Glomerular visceral epithelial cell (primary cell): ENCODE measurements around the gene BCORL1.

ENCODE experiments used
- DNase-seq: peaks from one replicate; pipeline ENCODE4 v3.0.0-alpha.2; 2016; ENCODE audit errors: extremely low spot score

Gene BCORL1

DNA sequence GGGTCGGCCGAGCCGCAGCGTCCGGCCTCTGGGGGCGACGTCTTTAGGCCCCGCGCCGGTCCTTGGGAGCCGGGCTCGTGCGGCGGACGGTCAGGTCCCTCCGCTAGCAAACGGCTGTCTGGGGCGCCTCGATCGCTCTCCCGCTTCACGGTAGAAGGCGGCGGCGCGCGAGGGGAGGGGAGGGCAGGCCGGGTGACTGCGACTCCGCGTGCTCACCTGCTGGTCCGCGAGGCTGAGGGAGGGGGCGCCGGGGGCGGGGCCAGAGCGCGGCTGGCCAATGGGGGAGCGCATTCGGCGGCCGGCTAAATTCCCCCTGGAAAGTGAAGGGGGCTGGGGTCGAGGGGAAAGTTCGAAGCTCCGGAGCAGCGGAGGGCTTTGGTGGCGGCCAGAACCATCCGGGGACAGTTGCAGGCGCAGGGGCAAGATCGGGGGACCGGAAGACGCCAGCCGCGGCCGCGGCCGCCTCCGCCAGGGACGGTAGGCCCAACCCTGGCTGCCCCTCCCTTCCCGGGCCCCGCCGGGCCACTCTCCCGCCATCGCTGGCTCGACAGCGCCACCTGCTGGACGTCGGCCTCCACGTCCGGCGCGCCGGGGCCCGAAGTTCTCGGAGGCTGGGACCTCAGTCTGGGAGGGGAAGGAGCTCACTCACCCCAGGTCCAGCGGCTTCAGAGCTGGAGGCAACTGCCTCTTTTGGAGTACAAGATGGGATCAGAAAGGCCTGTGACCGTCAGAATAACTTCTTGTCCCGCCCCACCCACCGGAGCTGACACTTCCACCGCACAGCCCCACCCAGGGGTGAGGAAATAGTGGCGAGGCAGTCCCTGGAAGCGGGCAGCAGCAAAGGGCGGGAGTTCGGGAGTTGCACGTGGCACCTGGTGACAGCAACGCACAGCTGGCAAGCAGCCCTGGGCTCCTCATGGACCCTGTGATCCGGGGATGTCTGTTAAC is 78.0 kb downstream of the BCORL1 start:
- peak; percentile 71 for DNase-seq

DNA sequence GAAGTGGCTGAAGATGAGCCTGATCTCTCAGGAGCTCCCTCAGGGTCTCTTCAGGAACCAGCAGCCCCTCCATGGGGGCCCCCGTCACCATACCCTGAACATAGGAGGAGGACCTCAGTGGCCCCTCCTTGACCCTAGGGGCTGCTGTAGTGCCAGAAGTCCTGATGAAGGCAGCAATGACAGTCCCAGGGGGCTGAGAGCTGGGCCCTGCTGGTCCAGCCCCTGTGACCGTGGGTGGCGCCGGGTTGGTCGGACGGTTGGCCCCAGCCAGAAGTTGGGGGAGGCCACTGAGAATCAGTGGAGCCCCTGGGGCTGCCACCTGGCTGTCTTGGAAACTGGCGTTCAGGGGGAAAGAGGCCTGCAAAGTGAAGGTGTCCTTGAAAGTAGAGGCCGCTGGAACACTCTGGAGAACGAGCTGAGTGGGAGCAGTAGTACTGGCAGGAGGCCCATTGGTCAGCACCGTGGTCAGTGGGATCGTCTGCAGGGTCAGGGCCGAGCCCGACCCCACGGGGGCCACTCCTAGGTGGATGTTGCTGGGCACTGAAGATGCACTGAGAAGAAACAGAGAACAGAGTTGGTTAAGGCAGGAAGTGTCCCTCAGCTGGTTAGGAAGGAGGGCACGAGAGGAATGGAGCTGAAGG is 84.7 kb downstream of the BCORL1 start:
- no peak for DNase-seq

DNA sequence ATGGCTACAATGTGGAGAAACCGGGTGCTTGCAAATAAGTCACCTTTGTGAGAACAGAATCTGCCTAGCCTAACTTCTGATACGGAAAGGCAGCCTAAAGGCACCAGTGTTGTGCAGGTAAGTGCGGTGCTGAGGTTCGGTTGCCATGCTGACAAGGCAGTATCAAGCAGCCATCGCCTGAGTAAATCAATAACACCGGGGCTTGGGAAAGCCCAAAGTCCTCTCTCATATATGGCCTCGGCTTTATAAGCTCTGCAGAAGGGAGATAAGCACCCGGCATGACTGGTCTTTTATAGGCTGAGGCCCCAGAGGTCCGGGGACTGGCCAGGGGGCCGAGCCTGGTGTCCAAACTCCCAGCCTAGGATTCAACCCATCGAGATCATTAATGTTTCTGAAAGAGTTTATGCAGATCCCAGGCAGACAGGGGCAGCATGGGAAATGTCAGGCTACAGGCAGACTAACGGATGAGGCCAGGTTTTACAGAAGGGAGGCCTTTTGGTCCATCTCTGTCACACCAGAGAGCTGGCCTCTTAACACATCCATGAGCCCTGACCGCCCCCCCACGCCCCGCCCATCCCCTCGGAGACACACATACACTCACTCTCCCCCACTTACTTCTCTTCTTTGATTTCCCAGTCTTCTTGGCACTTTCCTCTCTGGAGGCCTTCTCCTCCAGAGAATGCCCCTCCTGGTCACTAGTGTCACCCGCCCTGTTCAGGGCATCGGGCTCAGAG is 89.3 kb downstream of the BCORL1 start:
- DNase-seq = no peak

DNA sequence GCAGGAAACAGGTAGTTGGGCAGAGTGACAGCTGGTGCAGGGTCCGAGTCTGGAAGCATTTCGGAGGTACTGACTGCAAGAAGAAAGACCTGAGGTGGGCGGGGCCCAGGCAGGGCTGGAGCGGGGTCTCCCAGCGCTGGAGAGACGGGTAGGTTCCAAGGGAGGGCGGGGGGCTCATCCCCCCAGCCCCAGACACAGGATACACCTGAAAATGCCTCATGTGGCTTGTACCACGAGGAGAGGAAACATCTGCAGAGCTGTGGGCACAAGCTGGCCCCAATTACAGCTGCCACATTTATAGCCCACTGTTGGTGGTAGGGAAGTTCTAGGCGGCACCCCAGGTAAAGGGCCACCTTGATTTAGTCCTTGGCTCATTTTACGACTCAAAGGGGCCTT is 89.9 kb downstream of the BCORL1 start:
- no peak for DNase-seq

DNA sequence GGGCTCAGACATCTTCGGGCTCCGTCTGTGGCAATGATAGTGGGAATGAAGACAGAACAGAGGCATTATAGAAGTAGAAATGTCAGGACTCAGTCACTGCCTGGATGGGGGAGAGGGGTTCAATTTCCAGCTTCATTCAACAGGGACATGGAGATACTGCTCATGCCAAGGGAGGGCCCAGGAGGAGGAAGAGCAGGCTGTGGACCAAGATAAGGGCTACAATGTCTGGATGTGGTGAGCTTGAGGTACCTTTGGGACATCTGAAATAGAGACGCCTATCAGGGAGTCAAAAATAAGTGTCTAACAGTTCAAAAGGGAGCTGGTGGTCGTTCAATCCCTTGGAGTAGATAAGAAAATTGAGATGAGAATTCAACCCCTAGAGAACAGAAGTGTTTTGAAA is 93.3 kb downstream of the BCORL1 start:
- DNase-seq = no peak

DNA sequence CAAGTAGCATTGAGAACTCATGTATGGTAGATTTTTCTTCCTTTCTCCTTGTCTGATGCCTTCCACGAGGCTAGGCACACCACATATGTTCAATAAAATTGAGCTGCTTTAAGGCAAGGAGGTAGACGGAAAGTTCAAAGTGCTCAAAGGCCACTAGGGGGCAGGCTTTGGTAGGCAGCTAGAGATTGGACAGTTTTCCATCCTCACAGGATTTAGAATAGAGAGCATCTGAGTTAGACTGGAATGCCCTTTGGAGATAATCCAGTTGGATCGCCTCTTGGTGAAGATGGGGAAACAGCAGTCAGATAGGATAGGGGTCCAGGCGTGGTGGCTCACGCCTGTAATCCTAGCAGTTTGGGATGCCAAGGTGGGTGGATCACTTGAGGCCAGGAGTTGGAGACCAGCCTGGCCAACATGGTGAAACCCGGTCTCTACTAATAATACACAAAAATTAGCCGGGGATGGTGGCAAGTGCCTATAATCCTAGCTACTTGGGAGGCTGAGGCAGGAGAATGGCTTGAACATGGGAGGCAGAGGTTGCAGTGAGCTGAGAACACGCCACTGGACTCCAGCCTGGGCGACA is 97.5 kb downstream of the BCORL1 start:
- peak; percentile 63 for DNase-seq

DNA sequence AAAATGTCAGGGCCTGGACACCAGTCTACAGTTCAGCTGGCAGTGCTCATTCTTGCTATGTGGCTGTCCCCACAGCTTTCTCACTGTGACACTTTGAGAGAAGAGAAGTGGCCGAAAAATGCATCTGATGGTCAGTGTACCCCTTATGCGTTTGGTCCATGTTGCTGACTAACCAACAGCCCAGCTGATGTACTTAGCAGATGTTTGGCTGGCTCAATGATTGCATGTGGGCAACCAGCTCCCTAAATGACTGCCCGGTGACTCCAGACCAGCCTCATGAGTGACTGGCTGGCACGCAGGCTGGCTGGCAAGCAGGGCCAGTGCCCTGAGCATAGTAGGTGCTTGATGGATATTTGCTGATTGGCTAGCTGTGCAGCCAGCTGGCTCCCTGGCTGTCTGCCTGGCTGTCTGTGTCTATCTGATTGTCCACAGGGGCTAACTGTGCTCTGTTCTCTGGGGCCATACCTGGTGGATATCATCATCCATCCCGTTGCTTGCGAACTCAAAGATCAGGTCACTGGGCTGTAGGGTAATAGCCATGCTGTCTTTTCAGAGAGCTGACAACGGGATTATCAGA is 98.4 kb downstream of the BCORL1 start:
- DNase-seq = no peak

DNA sequence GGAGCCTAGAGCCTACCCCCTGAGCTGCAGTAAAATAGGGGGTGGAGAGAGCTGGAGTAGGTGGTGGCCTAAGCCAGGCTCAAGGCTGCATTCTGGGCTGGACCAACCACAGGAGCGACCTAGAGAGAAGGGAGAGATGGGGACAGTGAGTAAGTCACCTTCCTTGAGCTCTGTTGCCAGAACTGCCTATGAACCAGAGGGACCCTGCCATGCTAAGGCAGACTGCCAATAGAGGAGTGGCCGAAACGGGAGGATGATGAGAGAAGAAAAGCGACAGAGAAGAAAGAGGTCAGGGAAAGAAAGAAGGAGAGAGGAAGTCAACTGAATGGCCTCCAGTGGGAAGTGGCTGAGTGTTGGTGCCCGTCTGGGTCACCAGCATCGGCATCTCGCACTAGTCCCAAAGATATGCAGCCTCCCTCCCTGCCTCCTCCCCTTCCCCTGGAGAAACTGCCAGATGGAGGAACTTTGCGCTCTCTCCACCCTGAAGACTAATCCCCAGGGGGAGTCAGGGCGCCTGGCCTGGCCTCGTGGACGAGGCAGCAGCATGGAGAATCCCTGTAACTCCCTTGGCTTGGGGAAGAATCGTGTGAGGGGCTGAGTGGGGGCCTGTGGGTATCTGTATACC is 99.1 kb downstream of the BCORL1 start:
- no peak for DNase-seq

DNA sequence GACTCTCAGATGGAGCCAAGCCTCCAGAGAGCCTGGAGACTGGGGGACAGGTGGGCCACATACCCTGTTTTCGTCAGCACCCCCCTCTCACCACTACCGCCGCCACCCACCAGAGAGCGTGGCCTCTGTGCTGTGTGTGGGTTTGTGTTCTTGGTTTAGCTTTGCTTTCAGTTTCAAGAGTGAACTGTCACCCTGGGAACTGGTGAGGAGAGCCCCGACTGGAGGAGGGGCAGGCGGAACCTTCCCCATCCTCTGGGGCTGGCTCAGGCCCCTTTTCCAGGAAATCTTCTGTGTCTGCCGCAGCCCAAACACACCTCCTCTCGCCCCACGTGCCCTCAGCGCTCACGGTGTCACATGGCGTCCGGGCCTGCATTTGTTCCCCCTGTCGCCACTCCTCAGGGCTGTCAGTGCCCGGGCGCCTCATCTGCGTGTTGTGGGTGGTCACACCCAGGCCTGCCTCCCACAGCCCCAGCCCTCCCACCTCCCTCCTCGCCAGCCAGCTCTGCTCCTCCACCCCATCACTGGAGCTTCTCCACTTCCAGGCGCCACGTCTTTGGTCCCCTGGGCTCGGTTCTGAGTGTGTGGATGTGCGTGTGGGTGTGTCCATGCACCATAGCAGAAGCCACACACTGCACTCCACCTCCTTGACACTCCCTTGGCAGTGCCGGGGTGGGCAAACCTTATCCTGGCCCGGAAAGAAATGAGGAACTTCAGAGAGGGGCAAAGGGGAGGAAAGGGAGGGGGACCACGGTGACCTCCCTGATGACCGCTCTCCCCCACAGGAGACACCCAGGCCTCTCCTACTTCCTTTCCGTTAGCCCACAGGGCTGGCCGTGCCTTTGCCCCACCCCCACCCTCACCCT is 100.0 kb downstream of the BCORL1 start:
- no peak for DNase-seq

DNA sequence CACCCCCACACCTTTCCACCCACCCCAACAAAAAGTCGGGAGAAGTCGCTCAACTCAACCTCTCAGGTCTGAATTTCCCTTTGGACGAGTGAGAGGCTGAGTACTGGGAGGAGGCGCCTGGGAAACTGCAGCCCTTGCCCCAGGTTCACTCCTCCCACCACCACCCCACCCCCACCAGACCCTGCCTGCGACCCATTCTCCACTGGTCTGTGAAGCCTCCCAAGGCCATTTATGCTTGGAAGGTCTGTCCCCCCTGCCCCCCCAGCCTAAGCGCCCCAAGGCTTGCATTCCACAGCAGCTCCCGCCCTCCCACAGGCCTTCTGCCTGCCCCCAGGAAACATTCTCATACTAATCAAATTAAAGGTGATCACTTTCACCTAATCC is 100.7 kb downstream of the BCORL1 start:
- no peak for DNase-seq

DNA sequence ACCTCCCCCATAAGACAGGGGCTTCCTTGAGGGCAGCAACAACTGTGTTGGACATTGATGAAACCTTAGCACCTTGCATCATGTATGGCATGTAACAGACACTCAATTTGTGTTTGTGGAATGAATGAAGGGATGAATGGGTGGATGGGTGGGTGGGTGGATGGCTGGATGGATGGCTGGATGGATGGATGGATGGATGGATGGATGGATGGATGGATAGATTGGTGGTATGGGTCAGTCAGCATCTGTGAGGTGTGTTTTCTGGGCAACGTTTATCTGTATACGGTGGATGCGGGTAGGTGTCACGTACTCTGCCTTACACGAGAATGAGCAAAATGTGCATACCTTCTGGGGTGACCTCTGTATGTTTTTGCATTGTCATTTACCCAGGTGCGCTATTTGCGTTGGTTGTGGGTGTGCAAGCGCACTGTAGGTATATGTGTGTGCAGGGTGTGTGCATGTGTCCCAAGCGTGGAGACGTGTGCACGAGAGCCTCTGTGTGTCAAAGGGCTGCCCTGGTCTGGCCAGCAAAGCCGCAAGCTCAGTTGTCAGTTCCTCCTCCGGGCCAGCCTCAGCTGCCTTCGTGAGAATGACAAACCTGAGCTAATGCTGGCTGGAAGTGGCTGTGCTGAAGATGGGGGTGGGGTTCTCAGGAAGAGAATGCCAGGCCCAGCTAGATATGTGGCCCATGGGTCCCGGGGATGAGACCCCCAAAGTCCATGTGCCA is 101.4 kb downstream of the BCORL1 start:
- no peak for DNase-seq

DNA sequence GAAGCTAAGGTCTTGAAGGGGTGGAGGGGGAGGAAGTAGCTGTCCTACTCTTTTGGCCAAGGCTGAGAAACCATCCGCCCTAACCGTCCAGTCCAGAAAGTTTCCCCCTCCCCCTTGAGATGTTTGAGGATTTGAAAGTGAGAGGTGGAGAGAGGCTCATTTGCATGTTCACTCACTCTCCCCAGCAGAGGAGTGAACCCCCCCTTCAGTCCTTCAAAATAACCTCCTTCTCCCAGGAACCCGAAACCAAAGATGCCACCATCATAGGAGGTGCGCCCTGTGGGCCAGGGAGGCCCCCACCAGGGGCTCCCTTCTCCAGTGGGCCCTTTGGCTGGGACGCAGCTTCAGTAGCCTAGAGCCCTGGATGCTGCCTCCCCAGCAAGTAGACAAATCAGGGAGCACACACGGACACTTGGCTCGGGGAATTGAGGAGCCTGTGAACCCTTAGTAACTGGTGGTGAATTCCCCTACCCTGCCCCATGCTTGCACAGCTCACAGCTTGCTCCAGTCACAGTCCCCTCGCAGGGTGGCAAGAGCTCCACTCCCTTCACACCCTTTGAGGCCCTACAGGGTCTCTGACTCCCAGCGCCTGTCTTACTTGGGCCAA is 102.3 kb downstream of the BCORL1 start:
- DNase-seq = no peak

DNA sequence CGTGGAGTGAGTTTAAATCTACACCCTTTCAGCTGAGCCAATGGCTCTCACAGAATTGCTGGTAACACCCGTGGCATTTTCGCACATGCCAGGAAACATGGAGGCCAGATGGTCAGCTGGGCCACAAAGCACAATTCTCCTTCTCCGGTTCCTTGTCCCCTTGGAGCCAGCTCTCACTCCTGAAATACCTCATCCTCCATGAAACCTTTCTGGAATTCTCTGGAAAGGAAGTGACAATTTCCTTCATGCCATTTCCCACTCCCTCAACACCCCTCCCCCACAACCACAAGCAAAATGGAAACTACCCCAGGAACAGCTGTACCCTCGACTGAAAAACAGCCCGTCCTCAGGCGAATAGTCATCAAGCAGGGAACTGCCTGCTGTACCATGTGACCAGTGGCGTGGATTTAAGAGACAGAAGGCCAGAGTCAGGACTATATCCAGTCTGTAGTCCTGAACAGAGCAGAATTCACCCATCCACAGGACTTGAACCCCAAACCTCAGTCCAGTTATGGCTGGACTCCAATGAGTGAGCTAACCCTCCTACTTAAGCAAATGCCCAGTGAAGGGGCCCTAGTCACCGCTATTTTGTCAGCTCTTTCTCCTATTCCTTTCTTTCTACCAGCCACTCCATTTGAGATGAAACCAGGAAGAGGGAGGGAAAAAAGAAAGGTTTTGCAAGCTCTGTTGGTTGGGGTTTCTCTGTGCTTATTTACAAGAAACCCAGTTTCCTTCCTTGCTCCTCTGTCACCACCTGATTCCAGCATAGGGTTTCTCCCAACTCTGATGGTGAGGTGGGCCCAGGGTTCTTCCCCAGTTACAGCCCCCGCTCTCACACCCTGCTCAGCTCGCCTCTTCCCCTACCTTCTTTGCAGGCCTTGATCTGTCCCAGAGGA is 103.4 kb downstream of the BCORL1 start:
- no peak for DNase-seq

DNA sequence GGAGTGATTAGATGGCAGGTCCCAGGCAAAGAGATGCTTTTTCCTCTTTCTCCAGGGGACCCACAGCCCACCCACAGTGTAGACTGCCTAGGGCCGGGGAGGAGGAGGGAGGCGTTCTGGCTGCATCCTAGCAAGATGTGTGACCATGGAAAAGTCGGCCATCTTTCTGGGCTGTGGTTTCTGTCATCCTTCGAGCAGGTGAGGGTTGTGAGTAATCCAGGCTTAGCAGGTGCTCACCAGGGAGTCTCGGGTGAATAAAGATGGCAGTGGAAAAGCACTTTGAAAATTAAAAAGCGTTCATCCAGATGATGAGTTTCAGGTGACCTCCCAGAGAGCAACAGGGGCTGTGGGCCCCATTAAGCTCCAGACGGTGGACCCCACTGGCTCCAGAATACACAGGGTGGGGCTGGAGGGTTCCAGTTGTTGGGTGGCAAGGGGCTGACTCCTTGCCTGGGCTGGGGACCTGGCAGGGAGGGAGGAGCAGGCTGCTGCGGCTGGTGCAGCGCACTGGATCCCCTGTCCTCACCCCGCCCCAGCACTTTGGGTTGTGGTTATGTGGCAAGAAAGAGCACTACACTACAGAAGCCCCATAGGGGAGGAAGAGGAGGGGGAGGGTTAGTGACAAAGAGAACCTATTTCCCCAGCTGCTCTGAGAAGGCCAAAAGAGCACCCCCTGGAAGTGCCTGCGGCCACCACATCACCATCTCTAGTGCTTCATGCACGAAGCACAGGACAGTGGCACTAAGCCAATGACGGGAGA is 104.2 kb downstream of the BCORL1 start:
- no peak for DNase-seq

DNA sequence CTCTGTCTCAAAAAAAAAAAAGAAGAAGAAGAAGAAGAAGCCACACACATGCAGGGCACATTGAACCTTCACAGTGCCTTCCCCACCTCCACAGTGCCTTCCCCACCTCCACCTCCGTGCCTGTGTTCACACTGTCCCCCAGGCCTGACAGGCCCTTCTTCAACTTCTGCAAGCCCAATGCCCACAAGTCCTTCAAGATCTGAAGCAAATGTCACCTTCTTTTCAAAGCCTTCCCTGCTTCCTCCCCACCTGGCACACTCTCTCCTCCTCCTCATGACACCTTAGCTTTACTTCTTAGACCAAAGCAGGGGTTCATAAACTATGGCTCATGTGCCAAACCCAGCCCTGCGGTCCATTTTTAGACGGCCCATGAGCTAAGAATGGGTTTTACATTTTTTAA is 107.9 kb downstream of the BCORL1 start:
- DNase-seq = no peak

DNA sequence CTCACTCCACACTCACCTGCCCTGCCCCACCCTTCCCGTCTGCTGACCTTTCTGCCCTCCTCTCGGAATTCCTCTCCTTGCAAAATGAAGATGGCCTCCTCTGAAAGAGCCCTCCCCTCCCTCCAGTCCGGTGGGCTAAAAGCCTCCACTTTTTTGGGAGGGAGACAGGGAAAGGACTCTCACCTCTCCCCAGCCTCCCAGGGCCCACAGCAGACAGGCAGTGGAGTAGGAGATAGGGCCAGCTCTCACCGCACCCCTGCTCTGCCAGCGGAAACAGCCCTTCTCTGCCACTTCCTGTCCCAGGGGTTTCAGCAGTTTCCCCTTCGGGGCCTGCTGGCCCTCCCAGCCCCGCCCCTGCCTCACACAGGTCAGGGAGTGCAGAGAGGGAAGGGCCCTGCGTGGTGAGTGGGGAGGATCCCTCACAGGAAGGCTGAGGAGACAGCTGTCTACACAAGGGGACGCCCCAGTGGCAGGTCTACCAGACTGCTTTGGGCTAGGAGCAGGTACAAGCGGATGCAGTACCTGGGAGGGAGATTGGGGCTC is 109.6 kb downstream of the BCORL1 start:
- DNase-seq = no peak

DNA sequence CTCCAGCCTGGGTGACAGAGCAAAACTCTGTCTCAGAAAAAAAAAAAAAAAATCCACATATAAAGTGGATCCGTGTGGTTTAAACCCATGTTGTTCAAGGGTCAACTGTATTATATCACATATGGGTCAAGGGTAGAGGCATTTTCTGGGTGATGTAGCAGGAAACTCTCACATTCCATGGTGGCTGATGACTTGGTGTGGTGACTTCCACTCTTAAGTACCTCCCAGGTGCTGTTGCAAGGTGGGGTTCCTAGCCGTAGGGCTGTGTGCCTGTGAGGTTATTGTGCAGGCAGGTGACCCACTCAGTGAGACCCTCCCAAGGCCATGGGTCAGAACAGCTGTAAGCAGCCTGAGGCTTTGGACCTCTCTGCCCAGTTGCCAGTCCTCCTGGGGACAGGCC is 110.8 kb downstream of the BCORL1 start:
- no peak for DNase-seq
